Neural progenitor cell (in vitro differentiated cells): ENCODE results near the gene ATP6V0C. TPM values are rescaled to one million over a fixed set of nuclear protein-coding genes. Genes with fewer than 3 reads are reported as not detected.
A peak's percentile ranks its signal among the peaks of the same experiment; 100 is the strongest.
"Not testable (repeated sequence)": the region's sequence is repeated elsewhere in the genome, so short reads cannot be mapped to it uniquely, and the experiment has no call there.

Experiments used
- DNase-seq: peaks from one replicate; pipeline ENCODE4 v3.0.0-alpha.2; 2016; ENCODE audit warnings: low spot score
- H2AFZ ChIP-seq: fragments of 200-600 bp; sonication (generic); replicated peaks from 2 replicates; pipeline ENCODE4 v1.6.1; 2016; ENCODE audit warnings: antibody characterized with exemption
- H3F3A ChIP-seq: fragments of 200-600 bp; sonication (generic); 2 replicates; pipeline ENCODE4 v1.6.1; 2016; ENCODE audit warnings: antibody characterized with exemption, low read depth
- H3K27ac ChIP-seq: fragments of 200-600 bp; sonication (generic); 2 replicates; pipeline ENCODE4 v1.5.1; 2016; ENCODE audit warnings: mild to moderate bottlenecking
- H3K27me3 ChIP-seq: fragments of 200-600 bp; sonication (generic); 2 replicates; pipeline ENCODE4 v1.6.1; 2016; ENCODE audit warnings: mild to moderate bottlenecking, moderate library complexity
- H3K36me3 ChIP-seq: fragments of 200-600 bp; sonication (generic); 2 replicates; pipeline ENCODE4 v1.5.1; 2016
- H3K4me1 ChIP-seq: fragments of 200-600 bp; sonication (generic); 2 replicates; pipeline ENCODE4 v1.6.1; 2016; ENCODE audit warnings: mixed run types
- H3K4me2 ChIP-seq: fragments of 200-600 bp; sonication (generic); 2 replicates; pipeline ENCODE4 v1.6.1; 2016
- H3K4me3 ChIP-seq: fragments of 200-600 bp; sonication (generic); 2 replicates; pipeline ENCODE4 v1.5.1; 2016
- H3K79me2 ChIP-seq: fragments of 200-600 bp; sonication (generic); 2 replicates; pipeline ENCODE4 v1.6.1; 2016; ENCODE audit warnings: low read depth
- H3K9ac ChIP-seq: fragments of 200-600 bp; sonication (generic); 2 replicates; pipeline ENCODE4 v1.6.1; 2016
- H3K9me3 ChIP-seq: fragments of 200-600 bp; sonication (generic); 2 replicates; pipeline ENCODE4 v1.5.1; 2016; ENCODE audit warnings: low read depth
- H4K20me1 ChIP-seq: fragments of 200-600 bp; sonication (generic); 2 replicates; pipeline ENCODE4 v1.6.1; 2016; ENCODE audit warnings: low read depth
- H3K27ac Mint-ChIP-seq: 3 replicates; pipeline ENCODE4 v1.8.0; 2021; ENCODE audit warnings: mixed read lengths
- H3K27me3 Mint-ChIP-seq: 2 replicates; pipeline ENCODE4 v1.8.0; 2022; ENCODE audit warnings: low read depth, mild to moderate bottlenecking, inconsistent platforms, moderate library complexity, mixed read lengths; ENCODE audit not compliant: insufficient read depth
- H3K36me3 Mint-ChIP-seq: 3 replicates; pipeline ENCODE4 v1.8.0; 2021; ENCODE audit warnings: mixed read lengths
- H3K4me1 Mint-ChIP-seq: 3 replicates; pipeline ENCODE4 v1.8.0; 2021; ENCODE audit warnings: mixed read lengths
- H3K4me3 Mint-ChIP-seq: 3 replicates; pipeline ENCODE4 v1.8.0; 2021; ENCODE audit warnings: mild to moderate bottlenecking, moderate library complexity, mixed read lengths
- H3K9me3 Mint-ChIP-seq: 3 replicates; pipeline ENCODE4 v1.8.0; 2020; ENCODE audit warnings: mixed read lengths
- CTCF ChIP-seq: fragments of 200-600 bp; sonication (generic); IDR thresholded peaks from 2 replicates; pipeline ENCODE4 v1.5.1; 2017; ENCODE audit warnings: antibody characterized with exemption, mild to moderate bottlenecking
- EZH2 ChIP-seq: fragments of 200-600 bp; sonication (generic); IDR thresholded peaks from 2 replicates; pipeline ENCODE4 v1.6.1; 2017; ENCODE audit warnings: antibody characterized with exemption, mild to moderate bottlenecking, moderate library complexity
- EZH2phosphoT487 ChIP-seq: fragments of 200-600 bp; sonication (generic); IDR thresholded peaks from 2 replicates; pipeline ENCODE4 v1.6.1; 2017; ENCODE audit warnings: antibody characterized with exemption
- total RNA-seq: library from RNA; depleted of rRNA; stranded (reverse); fragments of >200 nt; gene quantifications from 2 replicates; pipeline ENCODE4 v1.2.3, GENCODE V29; 2015; ENCODE audit warnings: low replicate concordance

Gene ATP6V0C
- total RNA-seq, 1 donor from 2014 or later, result 11.6 TPM

- TF ChIP-seq EZH2phosphoT487 (no peak), CTCF (no peak), EZH2 (no peak)
- Histone ChIP-seq H4K20me1 (no peaks in the 10 kb centered on the region), H3K36me3 (no peaks in the 10 kb centered on the region), H3F3A (peaks cover 11% of the 10 kb centered on the region), H3K4me3 (peak overlapping the region; percentile 62), H3K79me2 (no peaks in the 10 kb centered on the region), H3K27ac (no peak overlapping the region), H2AFZ (peak overlapping the region; percentile 74), H3K9ac (no peak overlapping the region), H3K27me3 (peaks cover 13% of the 10 kb centered on the region), H3K4me2 (peak overlapping the region; percentile 83), H3K4me1 (no peaks in the 10 kb centered on the region), H3K9me3 (no peaks in the 10 kb centered on the region)
- peak; percentile 99 for DNase-seq
- Mint-ChIP-seq H3K4me3 (peak overlapping the region; percentile 89), H3K27ac (no peak overlapping the region), H3K27me3 (peaks cover 21% of the 10 kb centered on the region), H3K4me1 (peaks cover 19% of the 10 kb centered on the region), H3K36me3 (no peaks in the 10 kb centered on the region), H3K9me3 (no peaks in the 10 kb centered on the region)
Measured at GRCh38 chr16:2531696-2532493, 18.1 kb downstream of the ATP6V0C start.

- Histone ChIP-seq H3K4me2 (peak overlapping the region; percentile 83), H2AFZ (peak overlapping the region; percentile 74), H3K27ac (no peak overlapping the region), H3F3A (peaks cover 11% of the 10 kb centered on the region), H3K4me3 (peak overlapping the region; percentile 62), H3K27me3 (peaks cover 13% of the 10 kb centered on the region), H3K79me2 (no peaks in the 10 kb centered on the region), H3K9me3 (no peaks in the 10 kb centered on the region), H4K20me1 (no peaks in the 10 kb centered on the region), H3K9ac (no peak overlapping the region), H3K4me1 (no peaks in the 10 kb centered on the region), H3K36me3 (no peaks in the 10 kb centered on the region)
- no peaks in the 10 kb centered on the region for H3K9me3 Mint-ChIP-seq
- peak overlapping the region; percentile 47 for H3K27ac Mint-ChIP-seq
- H3K36me3 Mint-ChIP-seq, result no peaks in the 10 kb centered on the region
- H3K4me1 Mint-ChIP-seq, result peaks cover 23% of the 10 kb centered on the region
- TF ChIP-seq EZH2 (no peak), EZH2phosphoT487 (no peak), CTCF (no peak)
- H3K4me3 Mint-ChIP-seq, result peak overlapping the region; percentile 89
- peak; percentile 22 for DNase-seq
- H3K27me3 Mint-ChIP-seq, result peaks cover 24% of the 10 kb centered on the region
Measured at GRCh38 chr16:2532494-2533141, 18.9 kb downstream of the ATP6V0C start.

GRCh38 chr16:2533142-2533755 lies 19.5 kb downstream of the ATP6V0C start:
- H3K9me3 Mint-ChIP-seq, H3K27ac ChIP-seq, H3K36me3 Mint-ChIP-seq, H3K9ac ChIP-seq, H4K20me1 ChIP-seq, H3K36me3 ChIP-seq, DNase-seq, H3K27ac Mint-ChIP-seq, H3K4me1 ChIP-seq, H2AFZ ChIP-seq, H3K79me2 ChIP-seq, H3K9me3 ChIP-seq: not testable (repeated sequence)
- Histone ChIP-seq H3K4me3 (peak overlapping the region; percentile 62), H3K4me2 (peak overlapping the region; percentile 83), H3F3A (peaks cover 11% of the 10 kb centered on the region), H3K27me3 (peaks cover 13% of the 10 kb centered on the region)
- H3K4me3 Mint-ChIP-seq, result peak overlapping the region; percentile 89
- peaks cover 23% of the 10 kb centered on the region for H3K4me1 Mint-ChIP-seq
- peaks cover 24% of the 10 kb centered on the region for H3K27me3 Mint-ChIP-seq
